Breast epithelium (tissue), 4 donors: ENCODE measurements around the gene NBPF3. TPM values are rescaled to one million over a fixed set of nuclear protein-coding genes. Genes with fewer than 3 reads are reported as not detected.

Experiments used
- DNase-seq, 2 donors: peaks; one replicate each; pipeline ENCODE4 v3.0.0-alpha.2; 2019; ENCODE audit warnings: low spot score in 2 of 2
- H3K27ac ChIP-seq, 2 donors: fragments of 200-600 bp; sonication (generic) in 1 of 2; one replicate each; pipeline ENCODE4 v1.5.1; 2016 to 2019; ENCODE audit warnings: mild to moderate bottlenecking in 1 of 2
- H3K27me3 ChIP-seq, 2 donors: fragments of 200-600 bp; sonication (generic) in 1 of 2; one replicate each; pipeline versions ENCODE4 v1.5.1 to v1.6.0; 2017 to 2019; ENCODE audit warnings: control low read depth in 1 of 2, mild to moderate bottlenecking in 1 of 2
- H3K36me3 ChIP-seq: fragments of 200-600 bp; one replicate; pipeline ENCODE4 v1.5.1; 2019
- H3K4me1 ChIP-seq, 2 donors: fragments of 200-600 bp; sonication (generic); one replicate each; pipeline ENCODE4 v1.5.1; 2016 to 2019; ENCODE audit warnings: control low read depth in 1 of 2
- H3K4me3 ChIP-seq, 3 donors: fragments of 200-600 bp; sonication (generic); 1 replicate in 2 of 3; 2 replicates in 1 of 3; pipeline ENCODE4 v1.5.1; 2016 to 2019; ENCODE audit warnings: mild to moderate bottlenecking in 3 of 3, moderate library complexity in 2 of 3
- H3K9me3 ChIP-seq, 2 donors: fragments of 200-600 bp; sonication (generic) in 1 of 2; one replicate each; pipeline ENCODE4 v1.5.1; 2016 to 2019; ENCODE audit warnings: control low read depth in 1 of 2
- CTCF ChIP-seq, 3 donors: fragments of 450-650 bp; IDR thresholded peaks; one replicate each; pipeline ENCODE4 v1.5.1; 2016 to 2017; ENCODE audit warnings: antibody characterized with exemption in 3 of 3, mild to moderate bottlenecking in 3 of 3, moderate library complexity in 3 of 3
- POLR2A ChIP-seq: fragments of 450-650 bp; IDR thresholded peaks from one replicate; pipeline ENCODE4 v1.6.1; 2016; ENCODE audit warnings: antibody characterized with exemption, mild to moderate bottlenecking, moderate library complexity
- POLR2AphosphoS5 ChIP-seq, 3 donors: sonication (generic); formaldehyde crosslinking; IDR thresholded peaks; one replicate each; pipeline ENCODE4 v1.6.1; 2017; ENCODE audit warnings: antibody characterized with exemption in 3 of 3
- intact Hi-C: fragments of 100-400 bp; cut with DNase I; formaldehyde crosslinking; loops from one replicate; pipeline ENCODE4 v1.15.1; 2023; ENCODE audit warnings: low total_unique reads
- total RNA-seq, 3 donors: library from RNA; depleted of rRNA; stranded (reverse); fragments of >200 nt; gene quantifications; one replicate each; pipeline ENCODE4 v1.1.0, GENCODE V29; 2016

The NBPF3 gene
- total RNA-seq, 3 donors from 2014 or later: 13.8 to 22.3 (median 20.6) TPM

GRCh38 chr1:21520899-21521716, 81.2 kb downstream of the NBPF3 start:
- no peaks in the 10 kb centered on the region for H3K9me3 ChIP-seq
- H3K27ac ChIP-seq: no peak overlapping the region
- H3K36me3 ChIP-seq: no peaks in the 10 kb centered on the region
- no peaks in the 10 kb centered on the region for H3K27me3 ChIP-seq
- no peak for TF ChIP-seq POLR2A
- intact Hi-C loops: no loop called here
- H3K4me1 ChIP-seq: no peaks in the 10 kb centered on the region
- DNase-seq: no peak
- no peak overlapping the region for H3K4me3 ChIP-seq

GRCh38 chr1:21521717-21522060, 81.8 kb downstream of the NBPF3 start:
- no peak for DNase-seq
- Histone ChIP-seq H3K27me3 (no peaks in the 10 kb centered on the region), H3K36me3 (no peaks in the 10 kb centered on the region), H3K4me1 (no peaks in the 10 kb centered on the region), H3K4me3 (no peak overlapping the region), H3K9me3 (no peaks in the 10 kb centered on the region), H3K27ac (no peak overlapping the region)
- intact Hi-C loops: no loop called here
- TF ChIP-seq POLR2A: no peak
- TF ChIP-seq CTCF (IDR thresholded peaks at IDR 0.05): no peak
- TF ChIP-seq POLR2AphosphoS5 (IDR thresholded peaks at IDR 0.05): no peak

GRCh38 chr1:21522525-21523038, 82.6 kb downstream of the NBPF3 start:
- intact Hi-C loops: no loop called here
- TF ChIP-seq CTCF (IDR thresholded peaks at IDR 0.05) (no peak), POLR2A (no peak), POLR2AphosphoS5 (IDR thresholded peaks at IDR 0.05) (no peak)
- no peaks in the 10 kb centered on the region for H3K27me3 ChIP-seq

GRCh38 chr1:21523297-21523813, 83.4 kb downstream of the NBPF3 start:
- no peaks in the 10 kb centered on the region for H3K27me3 ChIP-seq
- no peak for DNase-seq
- H3K36me3 ChIP-seq: no peaks in the 10 kb centered on the region
- H3K4me1 ChIP-seq: no peaks in the 10 kb centered on the region
- peak overlapping the region; percentile 4 to 19 for H3K27ac ChIP-seq
- no peak overlapping the region for H3K4me3 ChIP-seq
- TF ChIP-seq POLR2A (no peak), POLR2AphosphoS5 (IDR thresholded peaks at IDR 0.05) (no peak), CTCF (IDR thresholded peaks at IDR 0.05) (no peak)
- no peaks in the 10 kb centered on the region for H3K9me3 ChIP-seq
- intact Hi-C loops: no loop called here

More at GRCh38 chr1:21522525-21523038, 82.6 kb downstream of the NBPF3 start:
- Histone ChIP-seq H3K9me3 (no peaks in the 10 kb centered on the region), H3K27ac (no peak overlapping the region), H3K4me1 (no peaks in the 10 kb centered on the region), H3K36me3 (no peaks in the 10 kb centered on the region), H3K4me3 (no peak overlapping the region)
- no peak for DNase-seq

- Histone ChIP-seq H3K9me3 (no peaks in the 10 kb centered on the region), H3K36me3 (no peaks in the 10 kb centered on the region), H3K27me3 (no peaks in the 10 kb centered on the region), H3K4me3 (no peak overlapping the region), H3K27ac (peak overlapping the region; percentile 68 to 74), H3K4me1 (no peaks in the 10 kb centered on the region)
- intact Hi-C loops: no loop called here
- no peak for TF ChIP-seq CTCF (IDR thresholded peaks at IDR 0.05)
- TF ChIP-seq POLR2A: no peak
- TF ChIP-seq POLR2AphosphoS5 (IDR thresholded peaks at IDR 0.05): no peak
- DNase-seq: no peak
Measured at GRCh38 chr1:21524220-21524619, 84.3 kb downstream of the NBPF3 start.
